Stimulated activated CD4-positive, alpha-beta T cell treated with anti-CD3 and anti-CD28 coated beads, Interleukin-12 subunit alpha, Interleukin-12 subunit beta, amount 100 ng/mL, for 24 hours (primary cell): Measurements from ENCODE around the gene TMPRSS12.
"Not testable (repeated sequence)": the region's sequence is repeated elsewhere in the genome, so short reads cannot be mapped to it uniquely, and the experiment has no call there.

Experiments
- DNase-seq, 2 experiments: peaks; one replicate each; pipeline ENCODE4 v3.0.0-alpha.2; 2020; ENCODE audit warnings: low read depth in 2 of 2

TMPRSS12 gene

GRCh38 chr12:50859621-50860310 lies 17.0 kb downstream of the TMPRSS12 start:
- DNase-seq: no peak

DNA sequence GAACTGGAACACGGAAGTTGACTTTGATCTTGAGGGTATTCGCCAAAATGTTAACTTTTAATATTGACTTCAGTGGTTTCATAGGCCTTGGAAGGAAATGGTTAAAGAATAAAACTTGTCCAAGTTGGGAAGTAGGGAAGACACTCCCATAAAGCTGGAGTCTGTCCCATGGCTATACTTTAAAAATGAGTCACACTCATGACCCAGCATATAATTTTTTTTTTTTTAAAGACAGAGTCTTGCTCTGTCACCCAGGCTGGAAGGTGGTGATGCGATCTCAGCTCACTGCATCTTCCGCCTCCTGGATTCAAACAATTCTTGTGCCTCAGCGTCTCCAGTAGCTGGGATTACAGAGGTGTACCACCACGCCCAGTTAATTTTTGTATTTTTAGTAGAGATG lies 19.6 kb downstream of the TMPRSS12 start:
- DNase-seq: no peak

DNA sequence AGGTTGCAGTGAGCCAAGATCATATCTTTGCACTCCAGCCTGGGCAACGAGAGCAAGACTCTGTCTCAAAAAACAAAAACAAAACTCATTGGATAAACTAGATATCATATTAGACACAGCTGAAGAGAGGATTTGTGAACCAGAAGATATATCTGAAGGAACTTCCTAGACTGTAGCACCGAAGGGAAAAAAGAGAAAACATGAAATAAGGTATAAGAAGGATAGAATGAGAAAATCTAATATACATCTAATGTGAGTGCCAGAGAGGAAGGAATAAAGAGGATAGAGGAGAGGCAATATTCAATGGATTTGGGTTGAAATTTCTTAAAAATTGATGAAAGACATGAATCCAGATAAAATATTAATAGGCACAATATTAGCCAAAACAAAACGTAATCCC lies 22.5 kb downstream of the TMPRSS12 start:
- DNase-seq: no peak

GRCh38 chr12:50868881-50869280 lies 26.2 kb downstream of the TMPRSS12 start:
- not testable (repeated sequence) for DNase-seq

DNA sequence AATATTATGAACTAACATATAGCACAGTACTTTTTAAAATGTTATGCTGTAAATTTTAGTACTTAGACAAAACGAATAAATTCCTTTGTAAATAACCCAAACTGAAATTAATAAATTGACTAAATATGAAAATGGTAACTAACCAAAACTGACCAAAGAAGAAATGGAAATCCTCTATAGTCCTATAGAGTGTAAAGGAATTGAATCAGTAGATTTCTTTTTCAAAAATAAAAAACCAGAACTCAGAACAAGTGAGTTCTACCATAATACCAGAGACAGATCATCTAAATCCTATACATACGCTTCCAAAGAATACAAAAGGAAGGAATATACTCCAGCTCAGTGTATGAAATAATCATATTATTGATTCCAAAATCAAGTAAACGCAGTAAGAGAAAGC lies 39.8 kb downstream of the TMPRSS12 start:
- no peak for DNase-seq

DNA sequence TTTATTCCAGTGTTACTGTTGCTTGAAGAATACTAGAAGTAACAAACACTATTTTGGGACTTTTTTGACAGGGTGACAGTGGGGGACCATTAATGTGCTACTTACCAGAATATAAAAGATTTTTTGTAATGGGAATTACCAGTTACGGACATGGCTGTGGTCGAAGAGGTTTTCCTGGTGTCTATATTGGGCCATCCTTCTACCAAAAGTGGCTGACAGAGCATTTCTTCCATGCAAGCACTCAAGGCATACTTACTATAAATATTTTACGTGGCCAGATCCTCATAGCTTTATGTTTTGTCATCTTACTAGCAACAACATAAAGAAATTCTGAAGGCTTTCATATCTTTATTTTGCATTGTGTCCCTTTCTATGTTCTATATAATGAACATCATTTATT lies 44.5 kb downstream of the TMPRSS12 start:
- no peak for DNase-seq

DNA sequence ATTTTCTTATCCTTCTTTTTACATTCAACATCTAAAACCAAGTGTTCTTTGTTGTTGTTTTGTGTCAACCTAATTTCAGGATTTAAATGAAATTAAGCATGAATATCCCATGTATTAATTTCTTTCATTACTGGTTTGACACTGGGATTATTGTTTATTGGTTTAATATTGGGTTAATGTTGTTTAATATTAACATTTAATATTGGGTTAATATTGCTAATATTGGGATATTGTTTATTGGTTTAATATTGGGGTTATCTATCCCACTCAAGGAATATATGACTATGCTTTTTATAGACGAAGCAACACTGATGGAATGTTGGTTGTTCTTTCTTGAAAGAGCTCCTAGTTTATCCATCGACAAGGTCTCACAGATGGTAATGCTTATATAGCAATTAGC lies 45.9 kb downstream of the TMPRSS12 start:
- no peak for DNase-seq

DNA sequence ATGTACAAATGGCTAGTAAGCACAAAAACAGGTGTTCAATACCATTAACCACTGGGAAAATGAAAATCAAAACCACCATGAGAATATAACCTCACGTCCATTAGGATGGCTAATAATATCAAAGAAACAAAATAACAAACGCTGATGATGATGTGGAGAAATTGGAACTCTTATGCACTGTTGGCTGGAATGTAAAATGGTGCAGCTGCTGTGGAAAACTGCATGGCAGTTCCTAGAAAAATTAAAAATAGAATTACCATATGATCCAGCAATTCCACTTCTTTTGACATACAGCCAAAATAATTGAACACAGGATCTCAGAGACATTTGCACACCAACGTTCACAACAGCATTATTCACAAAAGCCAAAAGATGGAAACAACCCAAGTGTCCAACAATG lies 51.5 kb downstream of the TMPRSS12 start:
- DNase-seq: no peak

DNA sequence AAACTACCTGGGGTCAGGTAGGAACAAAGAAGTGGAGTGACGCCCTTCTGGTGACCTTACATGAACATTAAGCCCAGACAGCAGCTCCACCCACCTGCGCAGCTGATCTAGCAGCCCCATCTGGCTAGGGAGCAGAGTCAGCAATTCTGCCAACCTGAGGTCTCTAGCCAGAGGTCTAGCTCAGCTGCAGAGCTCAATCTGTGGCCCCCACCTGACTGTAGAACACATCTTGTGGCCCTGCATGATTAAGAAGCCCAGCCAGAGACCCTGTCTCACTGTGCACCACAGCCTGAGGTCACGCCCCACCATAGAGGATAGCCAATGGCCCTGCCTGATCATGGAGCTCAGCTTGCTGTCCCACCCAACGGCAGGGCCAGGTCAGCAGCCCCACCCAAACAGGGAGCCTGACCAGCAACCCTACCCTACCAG lies 59.0 kb downstream of the TMPRSS12 start:
- DNase-seq: no peak

DNA sequence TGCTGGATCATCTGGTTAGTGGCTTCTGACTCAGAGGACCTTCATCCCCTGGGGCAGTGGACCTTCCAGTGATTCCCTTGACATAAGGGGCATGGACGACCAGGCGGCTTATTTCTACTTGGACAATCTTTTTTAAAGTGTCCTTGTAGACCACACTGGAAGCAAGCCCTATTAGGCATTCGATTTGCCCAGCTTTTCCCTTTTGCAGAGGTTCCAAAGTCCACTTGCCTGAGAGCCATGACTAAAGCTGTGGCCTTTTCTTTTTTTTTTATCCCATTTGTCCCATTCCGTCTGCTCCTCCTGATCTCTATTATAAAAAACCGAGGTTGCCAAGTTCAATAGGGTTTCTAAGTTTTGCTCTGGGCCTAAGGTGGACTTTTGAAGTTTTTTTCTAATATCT lies 65.8 kb downstream of the TMPRSS12 start:
- DNase-seq: not testable (repeated sequence)

- DNase-seq: not testable (repeated sequence)
Measured at GRCh38 chr12:50912361-50912760, 69.6 kb downstream of the TMPRSS12 start.

DNA sequence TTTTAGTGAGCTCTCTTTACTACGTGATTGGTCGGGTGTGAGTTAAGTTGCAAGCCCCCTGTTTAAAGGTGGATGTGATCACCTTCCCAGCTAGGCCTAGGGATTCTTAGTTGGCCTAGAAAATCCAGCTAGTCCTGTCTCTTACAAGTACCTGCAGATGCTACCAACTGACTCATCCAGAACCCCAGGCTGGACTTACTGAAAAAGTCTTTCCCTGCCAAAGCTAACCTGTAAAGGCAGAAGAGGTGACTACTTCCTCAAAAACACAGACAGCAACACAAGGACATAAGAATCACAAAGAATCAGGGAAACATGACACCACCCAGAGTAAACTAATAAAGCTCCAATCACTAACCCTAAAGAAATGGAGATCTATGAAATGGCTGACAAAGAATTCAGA lies 70.5 kb downstream of the TMPRSS12 start:
- no peak for DNase-seq

DNA sequence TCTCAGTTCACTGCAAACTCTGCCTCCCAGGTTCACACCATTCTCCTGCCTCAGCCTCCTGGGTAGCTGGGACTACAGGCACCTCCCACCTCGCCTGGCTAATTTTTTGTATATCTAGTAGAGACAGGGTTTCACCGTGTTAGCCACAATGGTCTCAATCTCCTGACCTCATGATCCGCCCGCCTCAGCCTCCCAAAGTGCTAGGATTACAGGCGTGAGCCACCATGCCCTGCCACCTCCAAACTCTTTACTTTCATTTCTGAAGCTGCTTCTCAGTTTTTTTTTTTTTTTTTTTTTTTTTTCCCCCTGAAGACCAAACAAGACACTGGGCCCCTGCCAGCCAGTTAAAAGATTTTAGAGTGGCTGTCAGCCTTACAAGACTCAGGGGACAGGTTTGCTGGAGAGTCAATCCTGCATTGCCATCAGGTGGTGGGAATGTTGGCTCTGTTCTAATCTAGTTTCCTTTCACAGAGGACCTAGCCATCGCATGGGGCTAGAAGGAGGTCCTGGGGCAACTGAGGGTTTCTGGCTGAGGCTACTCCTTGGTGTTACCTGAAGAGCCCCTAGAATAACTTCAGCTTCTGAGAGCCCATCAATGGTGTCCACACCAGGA lies 72.3 kb downstream of the TMPRSS12 start:
- no peak for DNase-seq

GRCh38 chr12:50916292-50916691 lies 73.6 kb downstream of the TMPRSS12 start:
- DNase-seq: no peak

- no peak for DNase-seq
Measured at GRCh38 chr12:50918584-50919316, 76.0 kb downstream of the TMPRSS12 start.

- no peak for DNase-seq
Measured at GRCh38 chr12:50922820-50923219, 80.1 kb downstream of the TMPRSS12 start.

GRCh38 chr12:50923361-50924130 lies 80.8 kb downstream of the TMPRSS12 start:
- no peak for DNase-seq

- DNase-seq: no peak
Measured at GRCh38 chr12:50924131-50924438, 81.4 kb downstream of the TMPRSS12 start.

DNA sequence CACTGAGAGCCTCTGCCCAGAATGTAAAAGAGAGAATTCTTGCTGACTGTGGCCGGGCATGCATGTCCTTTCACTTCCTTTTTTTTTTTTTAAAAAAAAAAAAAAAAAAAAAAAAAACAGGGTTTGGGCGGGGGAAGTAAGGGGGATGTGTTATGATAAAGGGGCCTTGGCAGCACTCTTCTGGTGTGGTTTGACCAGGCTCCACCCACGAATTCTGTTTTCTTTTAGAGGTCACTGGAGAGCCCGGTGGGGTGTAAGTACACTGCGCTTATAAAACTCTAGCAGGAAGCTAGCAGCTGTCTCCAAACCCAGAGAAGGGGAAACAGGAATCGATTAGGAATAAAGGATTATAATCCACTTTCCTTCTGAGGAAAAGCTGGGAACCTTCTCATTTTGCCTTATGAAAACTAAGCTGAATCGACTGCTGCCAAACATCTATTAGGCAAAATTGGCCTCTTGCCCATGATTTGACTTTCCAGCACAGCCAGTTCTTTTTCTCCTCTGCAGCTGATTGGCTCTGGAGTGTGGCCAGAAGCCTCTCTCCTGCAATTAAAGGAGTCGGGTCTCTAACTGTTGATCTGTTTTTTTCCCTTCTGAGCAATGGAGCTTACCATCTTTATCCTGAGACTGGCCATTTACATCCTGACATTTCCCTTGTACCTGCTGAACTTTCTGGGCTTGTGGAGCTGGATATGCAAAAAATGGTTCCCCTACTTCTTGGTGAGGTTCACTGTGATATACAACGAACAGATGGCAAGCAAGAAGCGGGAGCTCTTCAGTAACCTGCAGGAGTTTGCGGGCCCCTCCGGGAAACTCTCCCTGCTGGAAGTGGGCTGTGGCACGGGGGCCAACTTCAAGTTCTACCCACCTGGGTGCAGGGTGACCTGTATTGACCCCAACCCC lies 82.0 kb downstream of the TMPRSS12 start:
- DNase-seq: no peak

GRCh38 chr12:50925342-50925651 lies 82.6 kb downstream of the TMPRSS12 start:
- DNase-seq: no peak

DNA sequence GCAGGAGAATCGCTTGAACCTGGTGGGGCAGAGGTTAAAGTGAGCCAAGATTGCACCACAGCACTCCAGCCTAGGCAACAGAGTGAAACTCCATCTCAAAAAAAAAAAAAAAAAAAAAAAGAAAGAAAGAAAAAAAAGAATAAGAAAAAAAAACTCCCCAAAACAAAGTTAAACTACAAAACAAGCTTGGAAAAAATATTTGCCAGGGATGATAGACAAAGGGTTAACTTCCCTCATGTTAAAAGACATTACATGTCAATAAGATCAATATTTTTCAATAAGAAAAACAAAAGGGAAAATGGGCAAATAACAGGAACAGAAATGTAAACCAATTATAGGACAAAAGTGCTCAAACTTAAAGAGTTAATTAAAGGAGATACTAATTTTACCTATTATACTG lies 83.2 kb downstream of the TMPRSS12 start:
- DNase-seq: no peak

- DNase-seq: no peak
Measured at GRCh38 chr12:50926415-50926814, 83.7 kb downstream of the TMPRSS12 start.
